Left lung (tissue), 10 donors: ENCODE results near the gene CDC42BPA. TPM values are rescaled to one million over a fixed set of nuclear protein-coding genes. Genes with fewer than 3 reads are reported as not detected.
"Not testable (repeated sequence)": the region's sequence is repeated elsewhere in the genome, so short reads cannot be mapped to it uniquely, and the experiment has no call there.

Source experiments
- ATAC-seq: fragments of 200-7000 bp; cut with Tn5 transposase; one replicate; pipeline ENCODE4 v1.9.1; 2020; ENCODE audit warnings: moderate library complexity
- DNase-seq, 4 donors: peaks; one replicate each; pipeline ENCODE4 v3.0.0-alpha.2; 2013 to 2020
- H3K27ac ChIP-seq, 2 donors: fragments of 200-600 bp; sonication (generic) in 1 of 2; one replicate each; pipeline versions ENCODE4 v1.5.0 to v1.8.0; 2020 to 2021
- H3K27me3 ChIP-seq, 2 donors: fragments of 200-600 bp; sonication (generic) in 1 of 2; one replicate each; pipeline versions ENCODE4 v1.5.0 to v1.8.0; 2020 to 2021
- H3K36me3 ChIP-seq, 2 donors: fragments of 200-600 bp; sonication (generic) in 1 of 2; one replicate each; pipeline versions ENCODE4 v1.5.0 to v1.8.0; 2020 to 2021
- H3K4me1 ChIP-seq, 2 donors: fragments of 200-600 bp; one replicate each; pipeline ENCODE4 v1.8.0; 2021
- H3K4me3 ChIP-seq, 2 donors: fragments of 200-600 bp; sonication (generic) in 1 of 2; one replicate each; pipeline versions ENCODE4 v1.5.0 to v1.8.0; 2020 to 2021; ENCODE audit warnings: mild to moderate bottlenecking in 1 of 2
- H3K9me3 ChIP-seq, 2 donors: fragments of 200-600 bp; sonication (generic) in 1 of 2; one replicate each; pipeline versions ENCODE4 v1.5.0 to v1.8.0; 2020 to 2021
- intact Hi-C, 2 donors: fragments of 100-400 bp; cut with DNase I; formaldehyde crosslinking; loops; one replicate each; pipeline versions ENCODE4 v1.11.2 to v1.14.2; 2022
- polyA plus RNA-seq, 6 donors: library from polyadenylated mRNA; unstranded; fragments of 120-200 nt; gene quantifications; one replicate each; pipeline ENCODE4 v1.2.1, GENCODE V29; 2013; ENCODE audit not compliant: insufficient read length in 6 of 6
- total RNA-seq, 2 donors: library from RNA; stranded (reverse); fragmentation: NEBNext Ultra II Directional; extraction: Animal tissue kit (Norgen Biotek cat#: 25700); gene quantifications; one replicate each; pipeline ENCODE4 v1.2.1, GENCODE V29; 2021
- TF ChIP-seq, protein P1 (sequence below), 2 donors: fragments of 200-600 bp; sonication (generic) in 1 of 2; IDR thresholded peaks; one replicate each; pipeline versions ENCODE4 v1.5.0 to v1.8.0; 2021; ENCODE audit warnings: antibody characterized with exemption in 2 of 2
- donor health status: DM: no; HTN: yes; CAD: no.
- donor health status: DM: no; HTN: no; CAD: no.

The CDC42BPA gene
- total and polyA plus RNA-seq, 8 donors = 35.8 to 49.0 (median 43.4) TPM

DNA sequence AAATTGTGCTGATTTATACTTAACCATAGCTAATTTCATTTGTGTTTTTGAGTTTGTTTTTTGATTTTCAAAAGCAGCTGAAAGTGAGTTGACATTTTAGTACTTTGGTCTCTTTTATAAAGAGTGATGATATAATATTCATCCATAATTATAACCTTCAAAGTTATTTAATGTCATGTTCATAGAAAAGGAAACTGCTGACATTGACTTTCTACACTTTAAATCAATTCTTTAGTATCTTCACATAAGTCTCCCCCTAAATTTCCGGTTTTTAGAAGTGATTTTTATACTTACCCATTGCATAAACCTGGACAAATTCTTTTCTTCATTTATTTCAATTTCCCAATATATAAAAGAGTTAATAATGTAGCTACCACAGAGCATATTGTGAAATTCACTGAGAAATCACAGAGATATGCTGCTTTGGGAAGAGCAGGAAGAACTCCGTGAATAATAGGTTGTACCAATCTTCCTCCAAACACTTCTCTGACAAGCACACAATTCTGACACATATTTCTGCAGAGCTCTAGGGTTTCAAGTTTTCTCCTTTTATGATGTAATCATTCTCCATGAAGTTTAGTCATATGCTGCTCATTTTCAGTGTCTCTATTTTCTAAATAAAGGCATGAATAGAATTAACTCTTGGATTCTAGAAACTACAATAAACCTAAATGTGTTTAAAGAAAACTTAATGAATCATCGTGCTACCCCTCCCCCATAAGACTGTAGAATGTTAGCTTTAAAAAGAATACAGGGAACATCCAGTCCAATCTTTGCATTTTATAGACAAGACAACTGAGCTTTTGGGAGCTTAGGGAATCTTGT lies 25.6 kb upstream of the CDC42BPA start:
- peak in 1 of 4 donors; percentile 14 for DNase-seq
- Histone ChIP-seq H3K9me3 (no peaks in the 10 kb centered on the region), H3K4me3 (no peak overlapping the region), H3K4me1 (no peaks in the 10 kb centered on the region), H3K36me3 (no peaks in the 10 kb centered on the region), H3K27ac (peak overlapping the region in 1 of 2 donors; percentile 26), H3K27me3 (no peaks in the 10 kb centered on the region)
- peak; percentile 83 for ATAC-seq
- TF ChIP-seq, protein P1, sequence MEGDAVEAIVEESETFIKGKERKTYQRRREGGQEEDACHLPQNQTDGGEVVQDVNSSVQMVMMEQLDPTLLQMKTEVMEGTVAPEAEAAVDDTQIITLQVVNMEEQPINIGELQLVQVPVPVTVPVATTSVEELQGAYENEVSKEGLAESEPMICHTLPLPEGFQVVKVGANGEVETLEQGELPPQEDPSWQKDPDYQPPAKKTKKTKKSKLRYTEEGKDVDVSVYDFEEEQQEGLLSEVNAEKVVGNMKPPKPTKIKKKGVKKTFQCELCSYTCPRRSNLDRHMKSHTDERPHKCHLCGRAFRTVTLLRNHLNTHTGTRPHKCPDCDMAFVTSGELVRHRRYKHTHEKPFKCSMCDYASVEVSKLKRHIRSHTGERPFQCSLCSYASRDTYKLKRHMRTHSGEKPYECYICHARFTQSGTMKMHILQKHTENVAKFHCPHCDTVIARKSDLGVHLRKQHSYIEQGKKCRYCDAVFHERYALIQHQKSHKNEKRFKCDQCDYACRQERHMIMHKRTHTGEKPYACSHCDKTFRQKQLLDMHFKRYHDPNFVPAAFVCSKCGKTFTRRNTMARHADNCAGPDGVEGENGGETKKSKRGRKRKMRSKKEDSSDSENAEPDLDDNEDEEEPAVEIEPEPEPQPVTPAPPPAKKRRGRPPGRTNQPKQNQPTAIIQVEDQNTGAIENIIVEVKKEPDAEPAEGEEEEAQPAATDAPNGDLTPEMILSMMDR (IDR thresholded peaks at IDR 0.05) = no peak
- intact Hi-C loops = no loop called here

DNA sequence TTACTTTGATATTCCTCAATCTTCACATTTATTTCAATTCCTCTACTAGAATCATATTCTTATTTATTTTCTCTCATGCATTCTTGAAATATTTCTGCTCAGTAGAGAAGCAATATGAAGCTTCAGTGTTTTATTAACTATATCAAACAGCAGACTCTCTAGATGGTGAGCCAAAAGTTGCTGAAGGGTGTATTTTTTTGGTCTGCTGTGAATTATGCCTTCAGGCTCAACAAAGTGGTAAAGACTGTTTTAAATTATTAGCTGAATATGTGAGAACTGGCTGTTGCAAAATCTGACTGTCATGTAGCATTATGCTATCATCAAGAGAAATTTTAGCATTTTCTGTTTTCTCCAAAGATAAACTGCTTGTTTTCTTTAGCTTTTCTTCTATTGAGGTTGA lies 24.9 kb upstream of the CDC42BPA start:
- DNase-seq (no peak), ATAC-seq (no peak)
- Histone ChIP-seq H3K9me3 (no peaks in the 10 kb centered on the region), H3K4me1 (no peaks in the 10 kb centered on the region), H3K27ac (no peak overlapping the region), H3K36me3 (no peaks in the 10 kb centered on the region), H3K27me3 (no peaks in the 10 kb centered on the region), H3K4me3 (no peak overlapping the region)
- intact Hi-C loops = no loop called here
- TF ChIP-seq, protein P1 (IDR thresholded peaks at IDR 0.05) = no peak

DNA sequence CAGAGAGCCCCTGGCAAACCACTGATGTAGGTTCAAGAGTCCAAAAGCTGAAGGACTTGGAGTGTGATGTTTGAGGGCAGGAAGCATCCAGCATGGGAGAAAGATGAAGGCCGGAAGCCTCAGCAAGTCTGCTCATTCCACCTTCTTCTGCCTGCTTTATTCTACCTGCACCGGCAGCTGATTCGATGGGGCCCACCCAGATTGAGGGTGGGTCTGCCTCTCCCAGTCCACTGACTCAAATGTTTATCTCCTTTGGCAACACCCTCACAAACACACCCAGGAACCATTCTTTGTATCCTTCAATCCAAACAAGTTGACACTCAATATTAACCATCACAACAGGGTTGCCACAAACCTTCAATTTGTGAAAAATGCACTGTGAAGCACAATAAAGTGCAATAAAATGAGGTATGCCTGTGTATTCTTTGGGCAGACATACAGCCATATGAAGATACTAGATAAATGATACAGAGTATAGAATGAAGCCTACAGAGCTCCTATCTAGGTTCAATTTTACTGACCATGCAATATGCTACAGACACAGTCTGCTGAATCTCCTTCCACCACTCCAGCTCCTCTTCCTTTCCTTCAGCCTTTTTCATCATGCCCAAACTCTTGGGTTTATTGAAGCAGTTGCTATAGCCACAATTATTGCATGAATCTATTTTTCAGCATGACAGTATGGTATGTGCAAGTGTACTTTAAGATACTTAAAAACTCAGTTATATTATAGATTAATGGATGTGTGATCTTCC lies 24.0 kb upstream of the CDC42BPA start:
- ATAC-seq = no peak
- intact Hi-C loops = no loop called here

DNA sequence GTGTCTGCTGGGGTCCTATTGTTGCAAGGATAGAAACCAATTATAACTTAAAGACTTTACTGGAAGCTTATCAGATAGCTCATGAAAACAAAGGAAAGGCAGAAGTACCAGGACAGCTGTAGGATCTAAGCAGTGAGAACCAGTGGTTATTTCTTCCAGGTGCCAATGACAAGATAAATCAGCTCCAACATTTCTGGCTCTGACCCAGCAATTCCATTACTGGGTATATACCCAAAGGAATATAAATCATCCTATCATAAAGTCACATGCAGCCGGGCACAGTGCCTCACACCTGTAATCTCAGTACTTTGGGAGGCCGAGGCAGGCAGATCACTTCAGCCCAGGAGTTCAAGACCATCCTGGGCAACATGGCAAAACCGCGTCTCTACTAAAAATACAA lies 17.8 kb upstream of the CDC42BPA start:
- intact Hi-C loops, H3K9me3 ChIP-seq, H3K4me3 ChIP-seq, DNase-seq, H3K36me3 ChIP-seq, H3K4me1 ChIP-seq, ATAC-seq, H3K27ac ChIP-seq, H3K27me3 ChIP-seq: not testable (repeated sequence)

More for the DNA sequence above, 24.0 kb upstream of the CDC42BPA start:
- H3K9me3 ChIP-seq = no peaks in the 10 kb centered on the region
- TF ChIP-seq, protein P1 (IDR thresholded peaks at IDR 0.05) = no peak
- no peaks in the 10 kb centered on the region for H3K36me3 ChIP-seq
- no peak for DNase-seq
- no peaks in the 10 kb centered on the region for H3K27me3 ChIP-seq
- H3K4me3 ChIP-seq = no peak overlapping the region
- H3K27ac ChIP-seq = no peak overlapping the region
- H3K4me1 ChIP-seq = no peaks in the 10 kb centered on the region

DNA sequence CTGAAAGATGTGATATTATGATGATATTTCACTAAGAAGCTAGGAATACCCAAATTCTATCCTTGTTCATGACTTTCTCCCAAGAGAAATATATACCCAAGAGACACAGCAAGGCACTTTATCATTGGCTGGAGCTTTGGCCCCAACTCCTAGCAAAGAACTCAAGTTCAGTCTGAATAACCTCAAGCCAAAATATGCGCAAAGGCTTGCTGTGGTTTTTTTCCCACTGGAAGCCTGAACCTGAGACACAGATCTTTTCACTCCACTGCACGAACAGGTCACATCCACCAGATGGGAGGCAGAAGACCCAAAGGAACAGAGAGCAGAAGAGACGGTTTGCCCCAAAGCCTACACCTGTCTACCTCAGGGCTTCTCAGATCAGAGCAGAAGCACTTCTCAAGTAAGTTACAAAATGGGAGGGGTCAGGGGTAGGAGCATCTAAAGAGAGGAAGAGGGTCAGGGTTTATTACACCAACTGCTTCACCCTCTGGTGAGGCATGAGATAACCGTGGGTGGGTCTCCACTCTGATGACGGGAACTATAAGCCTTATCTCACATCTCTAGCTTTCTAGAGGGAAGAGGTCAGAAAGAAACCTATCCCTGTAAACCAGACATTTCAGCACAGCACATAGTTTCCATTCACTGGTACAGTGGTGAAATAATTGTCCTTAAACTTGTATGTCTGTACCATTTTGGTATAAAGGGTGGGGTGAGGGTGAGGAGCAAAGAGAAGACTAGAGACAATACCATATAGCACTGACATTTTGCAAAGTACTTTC lies 17.1 kb upstream of the CDC42BPA start:
- Histone ChIP-seq H3K36me3 (no peaks in the 10 kb centered on the region), H3K4me3 (no peak overlapping the region), H3K27me3 (no peaks in the 10 kb centered on the region), H3K4me1 (no peaks in the 10 kb centered on the region), H3K27ac (no peak overlapping the region), H3K9me3 (peaks cover 0 to 9% of the 10 kb centered on the region in 2 donors)
- intact Hi-C loops = no loop called here
- TF ChIP-seq, protein P1 (IDR thresholded peaks at IDR 0.05) = no peak
- DNase-seq (no peak), ATAC-seq (no peak)
